Activated CD8-positive, alpha-beta memory T cell treated with anti-CD3 and anti-CD28 coated beads for 36 hours (primary cell): ENCODE measurements around the gene MPRIP. TPM values are rescaled to one million over a fixed set of nuclear protein-coding genes. Genes with fewer than 3 reads are reported as not detected.

Experiments
- CTCF ChIA-PET: fragments of 350-600 bp; sonication (Branson Sonifier 250); formaldehyde crosslinking; loops from one replicate; lab custom pipeline; 2021; ENCODE audit warnings: antibody characterized with exemption; lab: Charles Lee
- POLR2A ChIA-PET: fragments of 350-600 bp; sonication (Branson Sonifier 250); formaldehyde crosslinking; loops from one replicate; lab custom pipeline; 2021; ENCODE audit warnings: antibody characterized with exemption; lab: Charles Lee
- total RNA-seq, 2 experiments: library from RNA; stranded (reverse); gene quantifications; one replicate each; pipeline ENCODE4 v1.2.3, GENCODE V29; 2021

MPRIP gene
- total RNA-seq, 2 experiments from 2014 or later = 165 to 172 TPM

GRCh38 chr17:17177176-17177575, 134.9 kb downstream of the MPRIP start:
- POLR2A ChIA-PET = no interaction called here
- CTCF ChIA-PET = interaction anchor here (0.7 to 0.8 kb wide), 3 partner anchors 9 to 258 kb away, joined by 4 read pairs; no protein-coding TSS in a partner anchor

- POLR2A ChIA-PET = interaction anchor here (0.6 kb wide), 2 partner anchors 11 to 284 kb away, joined by 3 to 4 read pairs; no protein-coding TSS in a partner anchor
- CTCF ChIA-PET = interaction anchor here (0.7 to 1.0 kb wide), 2 partner anchors 19 to 187 kb away, joined by 3 to 4 read pairs; no protein-coding TSS in a partner anchor
These were observed 137.1 kb downstream of the MPRIP start for GRCh38 chr17:17179371-17179827.

- POLR2A ChIA-PET = interaction anchor here (0.7 kb wide), 1 partner anchor 12 kb away, joined by 3 read pairs; no protein-coding TSS in a partner anchor
- CTCF ChIA-PET = interaction anchor here (0.6 kb wide), 1 partner anchor 54 kb away, joined by 4 read pairs; no protein-coding TSS in a partner anchor
These were observed 137.9 kb downstream of the MPRIP start for GRCh38 chr17:17180141-17180603.

- ChIA-PET CTCF (interaction anchor here (0.6 to 1.3 kb wide), 4 partner anchors 9 to 191 kb away, joined by 3 to 4 read pairs (median 4); no protein-coding TSS in a partner anchor), POLR2A (interaction anchor here (0.6 kb wide), 1 partner anchor 53 kb away, joined by 3 read pairs; no protein-coding TSS in a partner anchor)
These were observed 138.7 kb downstream of the MPRIP start for GRCh38 chr17:17180741-17181525.

- POLR2A ChIA-PET = interaction anchor here (0.6 kb wide), 1 partner anchor 54 kb away, joined by 3 read pairs; no protein-coding TSS in a partner anchor
- CTCF ChIA-PET = interaction anchor here (0.7 to 1.3 kb wide), 4 partner anchors 10 to 192 kb away, joined by 3 to 4 read pairs (median 4); no protein-coding TSS in a partner anchor
These were observed 139.7 kb downstream of the MPRIP start for GRCh38 chr17:17181666-17182597.

GRCh38 chr17:17182598-17183136, 140.4 kb downstream of the MPRIP start:
- ChIA-PET CTCF (interaction anchor here (0.7 kb wide), 1 partner anchor 124 kb away, joined by 3 read pairs; no protein-coding TSS in a partner anchor), POLR2A (no interaction called here)

GRCh38 chr17:17183744-17184143, 141.5 kb downstream of the MPRIP start:
- CTCF ChIA-PET = interaction anchor here (0.6 to 1.3 kb wide), 2 partner anchors 8 to 198 kb away, joined by 4 read pairs; no protein-coding TSS in a partner anchor
- POLR2A ChIA-PET = interaction anchor here (0.8 kb wide), 1 partner anchor 12 kb away, joined by 3 read pairs; no protein-coding TSS in a partner anchor

- CTCF ChIA-PET = interaction anchor here (1.0 kb wide), 1 partner anchor 21 kb away, joined by 3 read pairs; the partner anchor contains the start of gene PLD6
- POLR2A ChIA-PET = interaction anchor here (1.2 kb wide), 1 partner anchor 20 kb away, joined by 5 read pairs; no protein-coding TSS in a partner anchor
These were observed 142.9 kb downstream of the MPRIP start for GRCh38 chr17:17184985-17185757.

- ChIA-PET CTCF (interaction anchor here (1.0 kb wide), 2 partner anchors 20 to 127 kb away, joined by 3 read pairs; partner anchors contain the start of gene PLD6), POLR2A (no interaction called here)
These were observed 143.8 kb downstream of the MPRIP start for GRCh38 chr17:17186051-17186450.

- POLR2A ChIA-PET = no interaction called here
- CTCF ChIA-PET = interaction anchor here (1.0 kb wide), 1 partner anchor 126 kb away, joined by 3 read pairs; no protein-coding TSS in a partner anchor
These were observed 144.6 kb downstream of the MPRIP start for GRCh38 chr17:17186551-17187505.

GRCh38 chr17:17188586-17188985, 146.3 kb downstream of the MPRIP start:
- POLR2A ChIA-PET = interaction anchor here (0.7 kb wide), 1 partner anchor 161 kb away, joined by 12 read pairs; no protein-coding TSS in a partner anchor
- CTCF ChIA-PET = interaction anchor here (0.7 kb wide), 1 partner anchor 25 kb away, joined by 4 read pairs; no protein-coding TSS in a partner anchor

GRCh38 chr17:17189559-17189958, 147.3 kb downstream of the MPRIP start:
- CTCF ChIA-PET = no interaction called here
- POLR2A ChIA-PET = no interaction called here

GRCh38 chr17:17190188-17190587, 147.9 kb downstream of the MPRIP start:
- ChIA-PET POLR2A (no interaction called here), CTCF (interaction anchor here (0.7 to 0.8 kb wide), 2 partner anchors 15 to 83 kb away, joined by 3 read pairs; no protein-coding TSS in a partner anchor)

- ChIA-PET CTCF (no interaction called here), POLR2A (interaction anchor here (0.6 to 1.0 kb wide), 3 partner anchors 9 to 961 kb away, joined by 3 read pairs; no protein-coding TSS in a partner anchor)
These were observed 149.1 kb downstream of the MPRIP start for GRCh38 chr17:17191346-17191792.

- ChIA-PET CTCF (no interaction called here), POLR2A (interaction anchor here (0.5 to 1.0 kb wide), 3 partner anchors 9 to 41 kb away, joined by 3 to 14 read pairs (median 3); no protein-coding TSS in a partner anchor)
These were observed 149.7 kb downstream of the MPRIP start for GRCh38 chr17:17191961-17192381.
